ENCODE measurements around the gene MARVELD3.
"Not testable (repeated sequence)": the region's sequence is repeated elsewhere in the genome, so short reads cannot be mapped to it uniquely, and the experiment has no call there.

The MARVELD3 gene

GRCh38 chr16:71626018-71626857 lies at the start of gene MARVELD3:
MARVELD3 (plus strand) TSS chr16:71626184; CDS start chr16:71626230, 46 bp downstream.
- no peak for DNase-seq (ENCODE audit: low read depth in 2 of 2)

GRCh38 chr16:71576971-71577370 lies 49.0 kb upstream of the MARVELD3 start, which contains the start of gene TAT:
TAT (minus strand) TSS chr16:71577092; CDS start chr16:71576415, 677 bp downstream.
- DNase-seq (ENCODE audit: low read depth in 2 of 2), result no peak

GRCh38 chr16:71582553-71582848 lies 43.5 kb upstream of the MARVELD3 start:
- not testable (repeated sequence) for DNase-seq (ENCODE audit: low read depth in 2 of 2)

GRCh38 chr16:71584543-71585317 lies 41.3 kb upstream of the MARVELD3 start:
- no peak for DNase-seq (ENCODE audit: low read depth in 2 of 2)

- no peak for DNase-seq (ENCODE audit: low read depth in 2 of 2)
Observed at GRCh38 chr16:71585318-71585703, 40.7 kb upstream of the MARVELD3 start.

GRCh38 chr16:71589334-71589733 lies 36.6 kb upstream of the MARVELD3 start:
- not testable (repeated sequence) for DNase-seq (ENCODE audit: low read depth in 2 of 2)

GRCh38 chr16:71590071-71590470 lies 35.9 kb upstream of the MARVELD3 start:
- DNase-seq (ENCODE audit: low read depth in 2 of 2), result not testable (repeated sequence)

- no peak for DNase-seq (ENCODE audit: low read depth in 2 of 2)
Observed at GRCh38 chr16:71590584-71590983, 35.4 kb upstream of the MARVELD3 start.

GRCh38 chr16:71591917-71592316 lies 34.1 kb upstream of the MARVELD3 start:
- no peak for DNase-seq (ENCODE audit: low read depth in 2 of 2)

GRCh38 chr16:71593048-71593999 lies 32.7 kb upstream of the MARVELD3 start:
- DNase-seq (ENCODE audit: low read depth in 2 of 2), result no peak

GRCh38 chr16:71594000-71594646 lies 31.9 kb upstream of the MARVELD3 start:
- no peak for DNase-seq (ENCODE audit: low read depth in 2 of 2)

GRCh38 chr16:71595340-71595826 lies 30.6 kb upstream of the MARVELD3 start:
- DNase-seq (ENCODE audit: low read depth in 2 of 2), result not testable (repeated sequence)

- DNase-seq (ENCODE audit: low read depth in 2 of 2), result not testable (repeated sequence)
Observed at GRCh38 chr16:71598426-71598825, 27.6 kb upstream of the MARVELD3 start.

- DNase-seq (ENCODE audit: low read depth in 2 of 2), result no peak
Observed at GRCh38 chr16:71600822-71601221, 25.2 kb upstream of the MARVELD3 start.

GRCh38 chr16:71609066-71609465 lies 16.9 kb upstream of the MARVELD3 start:
- no peak for DNase-seq (ENCODE audit: low read depth in 2 of 2)

- no peak for DNase-seq (ENCODE audit: low read depth in 2 of 2)
Observed at GRCh38 chr16:71610447-71610846, 15.5 kb upstream of the MARVELD3 start.

GRCh38 chr16:71610936-71611871 lies 14.8 kb upstream of the MARVELD3 start:
- peak; percentile 54 to 56 for DNase-seq (ENCODE audit: low read depth in 2 of 2)

GRCh38 chr16:71614956-71615355 lies 11.0 kb upstream of the MARVELD3 start:
- not testable (repeated sequence) for DNase-seq (ENCODE audit: low read depth in 2 of 2)

- no peak for DNase-seq (ENCODE audit: low read depth in 2 of 2)
Observed at GRCh38 chr16:71618429-71618828, 7.6 kb upstream of the MARVELD3 start.

- no peak for DNase-seq (ENCODE audit: low read depth in 2 of 2)
Observed at GRCh38 chr16:71622088-71622487, 3.9 kb upstream of the MARVELD3 start.

Measured in stimulated activated CD8-positive, alpha-beta memory T cell treated with anti-CD3 and anti-CD28 coated beads, Interleukin-2, amount 100 ng/mL, for 1 hour (primary cell).